Cerebellar cortex (tissue), 1 donor: Measurements from ENCODE around the gene INCA1.

Source experiments
- DNase-seq: peaks from one replicate; pipeline ENCODE4 v3.0.0-alpha.2; 2015; ENCODE audit warnings: low spot score

The INCA1 gene

GRCh38 chr17:5003214-5003867 lies 6.0 kb upstream of the INCA1 start:
- no peak for DNase-seq

DNA sequence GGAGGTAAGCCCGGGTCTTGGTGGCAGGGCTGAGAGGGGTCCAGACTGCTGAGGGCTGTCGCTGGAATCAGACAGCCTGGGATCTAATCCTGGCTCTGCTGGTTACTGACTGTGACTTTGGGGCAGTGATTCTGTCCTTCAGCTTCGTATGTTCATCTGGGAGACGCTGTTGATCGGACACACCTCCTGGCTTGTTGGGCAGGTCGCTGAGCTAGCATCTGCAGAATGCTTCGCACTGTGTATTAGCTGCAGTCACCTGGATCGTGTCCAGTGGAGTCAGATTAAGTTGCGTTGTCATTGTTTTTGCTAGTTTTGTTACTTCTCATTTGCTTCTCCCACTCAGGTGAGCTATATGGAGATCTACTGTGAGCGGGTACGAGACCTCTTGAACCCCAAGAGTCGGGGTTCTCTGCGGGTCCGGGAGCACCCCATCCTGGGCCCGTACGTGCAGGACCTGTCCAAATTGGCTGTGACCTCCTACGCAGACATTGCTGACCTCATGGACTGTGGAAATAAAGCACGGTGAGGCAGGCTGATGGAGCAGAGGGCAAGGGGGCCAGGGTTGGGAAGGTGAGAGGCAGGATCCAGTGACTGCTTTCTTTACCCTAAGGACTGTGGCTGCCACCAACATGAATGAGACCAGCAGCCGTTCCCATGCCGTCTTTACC lies 4.9 kb upstream of the INCA1 start:
- no peak for DNase-seq

- DNase-seq, result no peak
Measured at GRCh38 chr17:5000237-5000639, 2.9 kb upstream of the INCA1 start.

DNA sequence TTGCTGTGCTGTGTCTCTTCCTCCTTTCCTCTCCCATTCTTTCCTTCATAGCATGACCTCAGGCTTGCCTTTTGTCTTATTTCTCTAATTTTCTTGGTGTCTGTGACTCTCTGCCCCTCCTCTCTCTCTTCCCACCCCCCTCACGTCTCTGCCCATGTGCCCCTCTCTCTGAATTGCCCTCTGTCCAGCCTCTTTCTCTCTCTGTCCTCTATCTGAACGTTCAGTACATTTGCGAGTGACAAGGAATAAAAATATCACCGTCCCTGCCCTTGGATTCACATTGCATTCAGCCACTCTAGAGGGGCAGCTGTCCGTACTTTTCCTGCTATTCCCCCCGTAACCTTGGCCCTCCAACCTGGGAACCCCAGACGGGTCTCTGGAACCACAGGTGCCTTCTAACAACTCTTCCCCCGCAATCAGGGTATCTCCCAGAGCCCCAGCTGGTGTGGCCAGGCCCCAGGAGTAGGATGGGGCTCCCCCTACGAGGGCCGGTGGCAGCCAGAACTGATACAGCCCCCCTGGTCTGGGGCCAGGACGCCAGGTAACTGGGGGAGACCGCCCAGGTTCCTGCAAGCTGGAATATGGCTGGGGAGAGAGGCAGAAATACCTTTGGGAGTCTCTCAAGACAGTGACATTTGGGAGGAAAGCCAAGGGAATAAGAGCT lies 2.2 kb upstream of the INCA1 start:
- no peak for DNase-seq

DNA sequence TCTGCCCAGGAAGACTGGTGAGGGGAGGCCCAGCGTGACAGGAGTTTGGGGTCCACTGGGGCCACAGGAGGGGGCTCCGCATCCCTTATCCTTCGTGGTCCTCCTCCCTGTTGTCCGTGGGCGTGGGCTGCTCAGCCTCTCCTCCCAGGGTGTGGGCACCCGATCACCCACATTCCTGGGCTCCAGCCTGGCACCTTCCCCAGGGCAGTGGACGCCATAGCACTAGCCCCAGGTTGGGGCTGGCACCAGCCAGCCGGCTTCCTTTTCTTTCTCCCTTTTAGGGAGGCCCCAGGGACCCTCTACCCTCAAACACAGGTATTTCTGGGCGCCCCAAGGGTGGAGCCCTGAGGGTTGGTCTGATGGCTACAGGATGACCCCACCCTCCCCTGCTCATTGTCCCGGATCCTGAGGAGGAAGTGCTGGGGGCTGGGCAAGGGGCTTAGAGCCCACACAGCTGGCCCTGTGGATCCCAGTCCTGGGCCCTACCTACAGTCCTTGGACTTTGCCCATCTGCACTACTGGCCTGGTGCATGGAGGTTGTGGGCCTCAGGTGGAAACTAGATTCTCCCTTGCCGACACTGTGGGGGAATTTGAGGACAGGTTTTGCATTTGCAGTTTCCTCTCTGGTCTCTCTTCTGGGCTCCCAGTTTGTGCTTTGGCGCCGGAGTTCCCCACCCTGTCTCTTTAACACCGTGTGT lies 1.6 kb upstream of the INCA1 start:
- no peak for DNase-seq

- no peak for DNase-seq
Measured at GRCh38 chr17:4998027-4998731, 857 bp upstream of the INCA1 start.

DNA sequence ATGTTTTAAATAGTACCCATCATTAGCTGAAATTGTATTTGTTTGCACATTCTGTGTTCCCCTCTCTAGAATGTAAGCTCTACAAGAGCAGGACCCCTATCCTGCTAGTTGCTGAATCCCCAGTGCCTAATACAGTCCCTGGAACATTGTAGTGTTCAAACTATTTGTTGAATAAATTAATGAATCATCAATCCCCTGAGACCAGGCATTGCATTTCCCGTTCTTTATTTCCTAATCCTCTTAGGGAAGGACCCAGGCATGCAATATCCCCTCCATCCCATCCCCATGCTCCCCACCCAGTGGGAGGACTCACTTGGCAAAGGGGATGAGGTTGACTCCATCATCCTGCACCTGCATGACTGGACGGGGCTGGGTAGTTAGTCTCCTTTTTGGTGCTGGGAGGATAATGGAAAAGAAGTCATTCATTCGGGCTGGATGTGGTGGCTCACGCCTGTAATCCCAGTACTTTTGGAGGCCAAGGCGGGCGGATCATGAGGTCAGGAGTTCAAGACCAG lies 3.2 kb downstream of the INCA1 start:
- no peak for DNase-seq

DNA sequence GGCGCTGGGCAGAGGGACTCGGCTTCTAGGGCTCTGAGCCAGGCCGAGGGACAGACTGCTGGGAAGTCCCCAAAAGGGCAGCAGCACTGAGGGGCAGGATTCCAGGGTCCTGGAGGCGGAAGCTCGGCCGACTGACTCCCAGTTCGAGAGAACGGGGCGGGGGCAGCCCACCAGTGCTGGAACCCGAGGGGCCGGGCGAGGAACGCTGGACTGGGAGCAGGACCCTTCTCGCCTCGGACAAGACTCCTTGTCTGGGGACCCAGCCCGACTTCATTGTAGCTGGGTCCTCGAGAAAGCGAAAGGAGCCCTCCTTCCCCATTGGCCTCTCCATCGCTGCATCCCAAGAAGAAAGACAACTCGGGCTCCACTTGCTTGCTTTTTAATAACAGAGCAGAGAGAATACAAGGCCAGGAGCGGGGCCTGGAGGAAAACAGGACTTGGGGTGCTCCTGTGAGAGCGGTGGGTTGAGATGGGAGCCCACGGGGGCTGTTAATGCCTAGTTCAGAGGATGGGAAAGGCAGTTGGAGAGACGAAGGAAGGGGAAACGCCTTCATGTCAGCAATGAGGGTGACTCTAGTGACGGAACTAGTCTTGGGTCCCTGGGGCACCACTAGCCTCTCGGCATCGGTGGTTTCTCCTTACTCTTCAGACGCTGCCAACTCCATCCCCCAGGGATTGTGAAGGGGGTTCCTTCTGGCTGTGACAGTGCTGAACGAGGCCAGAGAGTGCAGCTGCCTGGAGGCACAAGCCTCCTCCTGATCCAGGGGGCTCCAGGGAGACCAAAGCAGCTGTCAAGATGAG lies 9.4 kb downstream of the INCA1 start:
- DNase-seq, result no peak

GRCh38 chr17:4986951-4987766 lies 10.2 kb downstream of the INCA1 start, which contains the start of gene CAMTA2:
CAMTA2 (minus strand) TSS chr17:4987675; CDS start chr17:4986222, 1,453 bp downstream.
- peak; percentile 85 for DNase-seq

DNA sequence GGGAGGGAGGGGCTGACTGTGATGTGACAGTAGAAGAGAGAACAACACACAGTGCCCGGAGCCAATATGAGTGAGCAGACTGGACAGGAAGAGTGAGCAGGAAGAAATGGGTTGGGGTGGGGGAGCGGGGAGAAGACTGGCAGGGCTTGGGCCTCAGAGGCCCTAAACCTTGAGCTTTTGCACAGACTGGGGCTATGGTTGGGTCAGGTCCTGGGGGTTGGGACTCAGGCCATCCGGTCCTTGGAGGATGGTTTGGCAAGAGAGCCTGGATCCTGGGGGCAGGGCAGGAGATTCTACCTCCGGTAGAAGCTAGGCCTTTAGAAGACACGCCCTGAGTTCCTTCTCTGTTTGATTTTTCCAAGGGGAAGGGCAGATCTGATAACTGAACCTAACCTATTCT lies 10.9 kb downstream of the INCA1 start:
- peak; percentile 55 for DNase-seq

DNA sequence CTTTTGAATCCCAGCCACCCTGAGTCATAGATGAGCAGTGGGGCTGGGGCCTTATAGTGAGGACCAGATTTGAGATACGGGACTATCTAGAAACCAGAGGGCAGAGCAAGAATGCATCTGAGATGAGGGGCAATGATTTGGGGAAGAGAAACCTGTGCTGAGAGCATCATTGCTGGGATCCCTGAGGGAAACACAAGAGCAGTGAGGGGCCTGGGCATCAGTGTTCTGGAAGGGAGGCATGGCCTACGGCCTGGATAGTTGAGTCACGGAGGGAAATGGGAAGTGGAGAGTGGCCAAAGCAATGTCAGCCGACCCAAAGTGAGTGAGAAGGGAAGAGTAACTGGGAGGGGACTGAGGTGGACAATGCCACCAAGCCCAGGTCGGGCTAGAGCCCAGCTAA lies 15.0 kb downstream of the INCA1 start:
- no peak for DNase-seq

DNA sequence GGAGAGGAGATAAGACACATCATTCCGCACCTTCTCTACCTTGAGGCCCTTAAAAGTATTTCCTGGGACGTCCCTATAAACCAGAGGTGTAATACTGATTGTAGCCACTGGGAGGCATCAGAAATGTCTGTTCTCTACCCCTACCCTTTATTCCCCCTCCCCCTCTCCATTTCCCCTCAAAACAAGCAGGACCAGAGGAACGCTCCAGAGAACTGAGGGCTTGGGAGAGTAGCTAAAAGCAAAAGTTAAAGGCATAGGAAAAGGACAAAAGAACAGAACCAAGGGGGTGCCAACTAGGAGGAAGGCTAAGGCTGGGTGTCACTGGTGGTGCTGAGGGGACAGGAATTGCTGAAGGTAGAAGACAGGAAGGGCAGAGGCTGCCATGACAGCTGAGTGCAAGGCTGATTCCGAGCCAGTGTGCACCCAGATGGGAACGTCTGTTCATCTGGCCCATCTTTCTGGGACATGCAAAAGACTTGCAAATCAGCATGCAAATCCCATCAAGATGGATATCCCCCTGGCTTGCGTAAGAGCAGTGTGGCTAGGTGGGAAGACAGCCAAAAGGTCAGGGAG lies 16.6 kb downstream of the INCA1 start:
- DNase-seq, result peak; percentile 65

DNA sequence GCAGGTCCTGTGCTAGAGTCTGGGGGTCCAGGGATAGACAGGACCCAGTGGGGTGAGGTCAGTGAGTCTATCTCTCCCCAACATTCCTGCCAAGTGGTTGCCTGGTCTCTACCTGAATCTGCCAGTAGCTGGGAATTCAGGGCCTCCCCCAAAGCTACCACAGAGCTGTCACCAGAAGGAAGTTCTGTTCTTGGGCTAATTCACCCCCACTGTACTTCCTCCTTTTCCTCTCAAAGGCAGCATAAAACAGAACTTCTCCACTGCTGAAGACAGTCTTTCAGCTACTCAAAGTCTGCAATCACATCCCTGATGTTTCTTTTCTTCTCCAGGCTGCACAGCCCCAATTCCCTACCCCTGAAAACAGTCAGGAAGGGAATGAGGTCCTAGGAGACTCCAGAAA lies 18.6 kb downstream of the INCA1 start:
- no peak for DNase-seq

GRCh38 chr17:4974115-4974670 lies 23.1 kb downstream of the INCA1 start:
- DNase-seq, result no peak

DNA sequence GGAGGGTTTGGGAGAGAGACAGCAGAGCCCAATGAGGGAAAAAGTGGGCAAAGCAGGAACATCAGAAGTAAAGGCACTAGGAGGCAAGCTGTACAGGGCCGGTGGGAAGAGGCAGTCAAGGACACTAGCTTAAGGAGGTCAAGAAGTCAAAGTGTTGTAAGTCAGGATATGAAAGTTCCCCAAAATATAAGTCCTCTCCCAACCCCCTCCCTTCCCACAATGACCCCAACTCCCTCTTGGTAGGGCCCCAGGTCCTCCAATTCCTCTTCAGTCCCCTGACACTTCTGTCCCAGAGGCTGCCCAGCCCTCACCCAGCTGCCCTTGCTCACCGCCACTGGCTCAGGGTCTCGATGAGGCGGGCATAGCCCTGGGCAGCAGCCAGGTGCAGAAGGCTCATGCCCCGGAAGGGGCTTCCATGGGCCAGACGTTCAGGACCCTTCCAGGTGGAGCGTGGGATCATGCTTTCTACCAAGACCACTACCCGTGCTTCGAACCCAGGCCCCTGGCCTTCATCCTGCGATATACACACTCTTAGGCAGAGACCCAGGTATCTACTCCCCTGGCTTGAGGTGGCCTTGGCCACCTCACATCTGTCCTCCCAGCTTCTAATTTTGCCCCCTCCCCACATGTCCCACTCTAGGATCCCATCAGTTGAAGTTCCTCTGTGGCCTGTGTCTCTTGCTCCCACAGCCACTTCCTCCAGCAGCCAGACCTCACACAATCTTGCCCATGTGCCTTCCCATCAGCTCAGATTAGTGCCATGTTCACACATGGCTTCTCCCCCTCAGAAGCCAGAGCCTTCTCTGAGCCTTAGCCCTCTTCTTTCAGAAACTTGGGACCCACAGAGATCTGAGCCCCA lies 23.8 kb downstream of the INCA1 start:
- no peak for DNase-seq

- DNase-seq, result no peak
Measured at GRCh38 chr17:4972752-4973151, 24.6 kb downstream of the INCA1 start.

DNA sequence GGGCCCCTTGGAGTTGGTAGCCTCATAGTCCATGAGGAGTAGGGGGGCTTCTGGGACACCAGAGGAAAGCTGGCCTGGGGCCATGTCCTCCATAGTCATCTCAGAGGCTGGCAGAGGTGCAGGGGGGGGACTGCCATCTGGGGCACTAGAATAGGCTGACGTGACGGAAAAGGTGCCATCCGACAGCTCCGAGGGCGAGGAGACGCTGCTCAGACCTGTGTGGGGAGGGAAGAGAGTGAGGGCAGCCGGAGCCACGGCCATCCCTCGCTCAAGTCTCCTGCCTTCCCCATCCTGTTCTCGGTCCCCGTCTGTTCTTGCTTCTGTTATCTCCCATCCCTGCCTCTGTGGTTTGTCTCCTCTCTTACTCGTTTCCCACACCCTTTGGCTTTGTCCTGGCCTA lies 25.0 kb downstream of the INCA1 start:
- DNase-seq, result no peak

DNA sequence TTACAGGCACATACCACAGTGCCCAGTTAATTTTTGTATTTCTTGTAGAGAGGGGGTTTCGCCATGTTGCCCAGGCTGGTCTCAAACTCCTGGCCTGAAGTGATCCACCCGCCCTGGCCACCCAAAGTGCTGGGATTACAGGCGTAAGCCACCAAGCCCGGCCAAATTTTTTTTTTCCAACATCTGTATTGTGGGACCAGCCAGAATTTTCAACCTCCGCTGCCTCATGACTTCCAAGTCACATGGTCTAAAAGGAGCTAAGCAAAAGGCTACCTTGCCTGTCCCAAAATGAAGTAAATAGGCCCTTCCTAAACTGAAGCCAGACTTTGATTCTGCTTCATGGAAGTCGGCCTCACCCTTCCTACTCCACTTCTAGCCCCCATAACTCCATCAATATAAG lies 25.5 kb downstream of the INCA1 start:
- no peak for DNase-seq
